HEK293 (cell line): ENCODE measurements around the gene PDIA5.

Experiments used
- ZBTB11 ChIP-seq: fragments of 450-650 bp; formaldehyde crosslinking; conservative IDR thresholded peaks from 2 replicates; pipeline ENCODE4 v1.5.1; 2016; ENCODE audit warnings: low read depth, missing biosample characterization, missing genetic modification characterization
- ZNF24 ChIP-seq: fragments of 450-650 bp; formaldehyde crosslinking; IDR thresholded peaks from 2 replicates; pipeline ENCODE4 v1.5.1; 2016; ENCODE audit warnings: missing biosample characterization, missing genetic modification characterization
- ZNF274 ChIP-seq, 2 experiments: fragments of 200-500 bp in 1 of 2; fragments of 450-650 bp in 1 of 2; sonication (Bioruptor generic) in 1 of 2; formaldehyde crosslinking in 1 of 2; IDR thresholded peaks; 2 replicates each; pipeline versions ENCODE4 v1.5.1 to v1.6.1; 2014 to 2016; ENCODE audit warnings: borderline replicate concordance in 1 of 2, inconsistent platforms in 1 of 2, low read length in 1 of 2, missing biosample characterization in 1 of 2, missing genetic modification characterization in 1 of 2
- TF ChIP-seq, protein P1 (sequence below): fragments of 450-650 bp; formaldehyde crosslinking; IDR thresholded peaks from 2 replicates; pipeline ENCODE4 v1.5.1; 2016; ENCODE audit warnings: missing biosample characterization, missing genetic modification characterization

- TF ChIP-seq, protein P1, sequence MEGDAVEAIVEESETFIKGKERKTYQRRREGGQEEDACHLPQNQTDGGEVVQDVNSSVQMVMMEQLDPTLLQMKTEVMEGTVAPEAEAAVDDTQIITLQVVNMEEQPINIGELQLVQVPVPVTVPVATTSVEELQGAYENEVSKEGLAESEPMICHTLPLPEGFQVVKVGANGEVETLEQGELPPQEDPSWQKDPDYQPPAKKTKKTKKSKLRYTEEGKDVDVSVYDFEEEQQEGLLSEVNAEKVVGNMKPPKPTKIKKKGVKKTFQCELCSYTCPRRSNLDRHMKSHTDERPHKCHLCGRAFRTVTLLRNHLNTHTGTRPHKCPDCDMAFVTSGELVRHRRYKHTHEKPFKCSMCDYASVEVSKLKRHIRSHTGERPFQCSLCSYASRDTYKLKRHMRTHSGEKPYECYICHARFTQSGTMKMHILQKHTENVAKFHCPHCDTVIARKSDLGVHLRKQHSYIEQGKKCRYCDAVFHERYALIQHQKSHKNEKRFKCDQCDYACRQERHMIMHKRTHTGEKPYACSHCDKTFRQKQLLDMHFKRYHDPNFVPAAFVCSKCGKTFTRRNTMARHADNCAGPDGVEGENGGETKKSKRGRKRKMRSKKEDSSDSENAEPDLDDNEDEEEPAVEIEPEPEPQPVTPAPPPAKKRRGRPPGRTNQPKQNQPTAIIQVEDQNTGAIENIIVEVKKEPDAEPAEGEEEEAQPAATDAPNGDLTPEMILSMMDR (tag by site-specific recombination): no peak
- TF ChIP-seq ZBTB11 (no peak), ZNF274 (IDR thresholded peaks at IDR 0.05; ENCODE audit: low read length) (no peak), ZNF274 (tag by site-specific recombination; IDR thresholded peaks at IDR 0.05; ENCODE audit: borderline replicate concordance) (no peak), ZNF24 (tag by site-specific recombination) (no peak)
Observed at GRCh38 chr3:123036352-123037014, 30.3 kb upstream of the PDIA5 start.
